Jurkat, Clone E6-1 (cell line): Measurements from ENCODE around the gene SH3BGRL. TPM values are rescaled to one million over a fixed set of nuclear protein-coding genes. Genes with fewer than 3 reads are reported as not detected.

ENCODE experiments used
- DNase-seq: peaks from one replicate; pipeline ENCODE4 v3.0.0-alpha.2; 2011; ENCODE audit warnings: low read depth, low spot score
- H3K4me3 ChIP-seq: 2 replicates; pipeline ENCODE4 v1.5.1; 2011; ENCODE audit warnings: mild to moderate bottlenecking, low read length, control low read depth, moderate library complexity
- polyA plus RNA-seq: library from polyadenylated mRNA; unstranded; fragments of >200 nt; gene quantifications from one replicate; pipeline ENCODE4 v1.2.1, GENCODE V29; 2012; ENCODE audit warnings: missing spikeins; ENCODE audit not compliant: insufficient read length, insufficient read depth

SH3BGRL gene
- 118 TPM for polyA plus RNA-seq

- peak; percentile 81 for DNase-seq
- peak within 1 kb of the TSS; percentile 81 for H3K4me3 ChIP-seq
These were observed at the start of gene SH3BGRL, which contains the start of gene HMGN5 for GRCh38 chrX:81201671-81202455. Gene SH3BGRL, plus strand, starts transcription at chrX:81202102. Its CDS starts 99 bp downstream, at chrX:81202201. Gene HMGN5, minus strand, starts transcription at chrX:81201913. Its CDS starts 80,364 bp downstream, at chrX:81121549.

- DNase-seq: no peak
- H3K4me3 ChIP-seq: no peak overlapping the region
These were observed 33.5 kb upstream of the SH3BGRL start for GRCh38 chrX:81168391-81168790.

GRCh38 chrX:81174286-81174685 lies 27.6 kb upstream of the SH3BGRL start:
- DNase-seq: no peak
- no peak overlapping the region for H3K4me3 ChIP-seq

- H3K4me3 ChIP-seq: no peak overlapping the region
- no peak for DNase-seq
These were observed 6.6 kb upstream of the SH3BGRL start for GRCh38 chrX:81195259-81195658.

- H3K4me3 ChIP-seq: no peak overlapping the region
- peak; percentile 54 for DNase-seq
These were observed 6.2 kb upstream of the SH3BGRL start for GRCh38 chrX:81195712-81196111.

GRCh38 chrX:81201071-81201470 lies 831 bp upstream of the SH3BGRL start:
- H3K4me3 ChIP-seq: peak overlapping the region; percentile 81
- no peak for DNase-seq

- peak; percentile 16 for DNase-seq
- H3K4me3 ChIP-seq: peak overlapping the region; percentile 81
These were observed 536 bp downstream of the SH3BGRL start for GRCh38 chrX:81202456-81202819.

GRCh38 chrX:81202943-81203342 lies 1.0 kb downstream of the SH3BGRL start:
- H3K4me3 ChIP-seq: peak overlapping the region; percentile 81
- DNase-seq: no peak

GRCh38 chrX:81205551-81205950 lies 3.6 kb downstream of the SH3BGRL start:
- no peak for DNase-seq

GRCh38 chrX:81206476-81206875 lies 4.6 kb downstream of the SH3BGRL start:
- no peak for DNase-seq
- no peak overlapping the region for H3K4me3 ChIP-seq

More at GRCh38 chrX:81205551-81205950, 3.6 kb downstream of the SH3BGRL start:
- H3K4me3 ChIP-seq: no peak overlapping the region

- no peak for DNase-seq
- H3K4me3 ChIP-seq: no peak overlapping the region
These were observed 7.0 kb downstream of the SH3BGRL start for GRCh38 chrX:81208916-81209315.

GRCh38 chrX:81215685-81216084 lies 13.8 kb downstream of the SH3BGRL start:
- no peak for DNase-seq

GRCh38 chrX:81229229-81229628 lies 27.3 kb downstream of the SH3BGRL start:
- DNase-seq: no peak

More at GRCh38 chrX:81215685-81216084, 13.8 kb downstream of the SH3BGRL start:
- H3K4me3 ChIP-seq: no peak overlapping the region

GRCh38 chrX:81229901-81230300 lies 28.0 kb downstream of the SH3BGRL start:
- H3K4me3 ChIP-seq: no peak overlapping the region
- DNase-seq: no peak

More at GRCh38 chrX:81229229-81229628, 27.3 kb downstream of the SH3BGRL start:
- no peak overlapping the region for H3K4me3 ChIP-seq

GRCh38 chrX:81231476-81231875 lies 29.6 kb downstream of the SH3BGRL start:
- no peak overlapping the region for H3K4me3 ChIP-seq
- DNase-seq: no peak

GRCh38 chrX:81232218-81232617 lies 30.3 kb downstream of the SH3BGRL start:
- H3K4me3 ChIP-seq: no peak overlapping the region
- no peak for DNase-seq

- no peak for DNase-seq
- no peak overlapping the region for H3K4me3 ChIP-seq
These were observed 35.6 kb downstream of the SH3BGRL start for GRCh38 chrX:81237516-81237915.

- no peak overlapping the region for H3K4me3 ChIP-seq
- DNase-seq: no peak
These were observed 36.3 kb downstream of the SH3BGRL start for GRCh38 chrX:81238166-81238565.

- DNase-seq: no peak
- no peak overlapping the region for H3K4me3 ChIP-seq
These were observed 38.9 kb downstream of the SH3BGRL start for GRCh38 chrX:81240701-81241331.

- H3K4me3 ChIP-seq: no peak overlapping the region
- no peak for DNase-seq
These were observed 39.9 kb downstream of the SH3BGRL start for GRCh38 chrX:81241753-81242152.
